ENCODE data around the gene TFB1M.

DNA sequence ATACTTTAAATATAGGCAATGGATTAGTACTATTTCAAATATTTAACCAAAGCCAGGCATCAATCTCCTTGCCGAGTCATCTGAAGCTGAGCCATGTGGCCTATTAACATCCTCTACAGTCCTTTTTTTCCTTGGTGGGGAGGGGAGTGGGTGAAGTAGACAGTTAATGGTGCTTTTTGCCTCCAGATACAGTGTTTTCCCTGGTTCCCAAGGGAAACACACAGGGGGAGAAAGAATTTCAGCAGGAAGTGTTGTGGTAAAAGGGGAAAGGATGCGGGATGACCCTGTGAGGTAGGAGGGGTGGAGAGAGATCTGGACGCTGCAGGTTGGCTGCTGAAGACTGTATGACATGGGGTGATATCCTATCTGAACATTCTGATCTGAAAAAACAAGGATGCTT is 40.9 kb downstream of the TFB1M start:
- TF ChIP-seq, protein P1, sequence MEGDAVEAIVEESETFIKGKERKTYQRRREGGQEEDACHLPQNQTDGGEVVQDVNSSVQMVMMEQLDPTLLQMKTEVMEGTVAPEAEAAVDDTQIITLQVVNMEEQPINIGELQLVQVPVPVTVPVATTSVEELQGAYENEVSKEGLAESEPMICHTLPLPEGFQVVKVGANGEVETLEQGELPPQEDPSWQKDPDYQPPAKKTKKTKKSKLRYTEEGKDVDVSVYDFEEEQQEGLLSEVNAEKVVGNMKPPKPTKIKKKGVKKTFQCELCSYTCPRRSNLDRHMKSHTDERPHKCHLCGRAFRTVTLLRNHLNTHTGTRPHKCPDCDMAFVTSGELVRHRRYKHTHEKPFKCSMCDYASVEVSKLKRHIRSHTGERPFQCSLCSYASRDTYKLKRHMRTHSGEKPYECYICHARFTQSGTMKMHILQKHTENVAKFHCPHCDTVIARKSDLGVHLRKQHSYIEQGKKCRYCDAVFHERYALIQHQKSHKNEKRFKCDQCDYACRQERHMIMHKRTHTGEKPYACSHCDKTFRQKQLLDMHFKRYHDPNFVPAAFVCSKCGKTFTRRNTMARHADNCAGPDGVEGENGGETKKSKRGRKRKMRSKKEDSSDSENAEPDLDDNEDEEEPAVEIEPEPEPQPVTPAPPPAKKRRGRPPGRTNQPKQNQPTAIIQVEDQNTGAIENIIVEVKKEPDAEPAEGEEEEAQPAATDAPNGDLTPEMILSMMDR (IDR thresholded peaks at IDR 0.05), result no peak
- no peak for TF ChIP-seq POLR2A (IDR thresholded peaks at IDR 0.05)

All from right lobe of liver (tissue), 4 donors.